Esophagus muscularis mucosa (tissue), 4 donors: ENCODE data around the gene PCBP3. TPM values are rescaled to one million over a fixed set of nuclear protein-coding genes. Genes with fewer than 3 reads are reported as not detected.

Source experiments
- DNase-seq: peaks from one replicate; pipeline ENCODE4 v3.0.0-alpha.2; 2017; ENCODE audit errors: extremely low spot score
- H3K27ac ChIP-seq, 4 donors: fragments of 200-600 bp; sonication (generic); replicated peaks in 1 of 4; 1 replicate in 3 of 4; 2 replicates in 1 of 4; pipeline ENCODE4 v1.5.1; 2016 to 2019; ENCODE audit warnings: mild to moderate bottlenecking in 1 of 4
- H3K27me3 ChIP-seq, 4 donors: fragments of 200-600 bp; sonication (generic); one replicate each; pipeline versions ENCODE4 v1.5.1 to v1.6.0; 2016 to 2019
- H3K36me3 ChIP-seq, 4 donors: fragments of 200-600 bp; sonication (generic); one replicate each; pipeline ENCODE4 v1.5.1; 2016 to 2019
- H3K4me1 ChIP-seq, 4 donors: fragments of 200-600 bp; sonication (generic); one replicate each; pipeline ENCODE4 v1.5.1; 2016 to 2019
- H3K4me3 ChIP-seq, 4 donors: fragments of 200-600 bp; sonication (generic); 1 replicate in 2 of 4; 2 replicates in 2 of 4; pipeline ENCODE4 v1.5.1; 2016 to 2019; ENCODE audit warnings: mild to moderate bottlenecking in 4 of 4, moderate library complexity in 1 of 4
- H3K9me3 ChIP-seq, 4 donors: fragments of 200-600 bp; sonication (generic); 1 replicate in 3 of 4; 2 replicates in 1 of 4; pipeline ENCODE4 v1.5.1; 2016 to 2019
- CTCF ChIP-seq, 3 experiments: fragments of 200-600 bp in 2 of 3; fragments of 450-650 bp in 1 of 3; sonication (generic) in 2 of 3; IDR thresholded peaks; one replicate each; pipeline ENCODE4 v1.5.1; 2017 to 2019; ENCODE audit warnings: antibody characterized with exemption in 3 of 3, mild to moderate bottlenecking in 2 of 3, moderate library complexity in 1 of 3
- EP300 ChIP-seq: sonication (generic); formaldehyde crosslinking; IDR thresholded peaks from one replicate; pipeline ENCODE4 v1.6.1; 2017; ENCODE audit warnings: antibody characterized with exemption
- POLR2A ChIP-seq: fragments of 450-650 bp; IDR thresholded peaks from one replicate; pipeline ENCODE4 v1.6.1; 2017; ENCODE audit warnings: antibody characterized with exemption, moderate library complexity, mild to moderate bottlenecking, low read depth
- POLR2AphosphoS5 ChIP-seq, 2 donors: sonication (generic); formaldehyde crosslinking; IDR thresholded peaks; one replicate each; pipeline ENCODE4 v1.6.1; 2017; ENCODE audit warnings: antibody characterized with exemption in 2 of 2
- WGBS: methylation state at CpG from one replicate; pipeline ENCODE4 v1.1.5; 2018; 5-methylcytosine and 5-hydroxymethylcytosine counted together
- intact Hi-C: fragments of 100-400 bp; cut with DNase I; formaldehyde crosslinking; loops from one replicate; pipeline ENCODE4 v1.15.1; 2023
- total RNA-seq, 4 donors: library from RNA; depleted of rRNA; stranded (reverse); fragments of >200 nt; gene quantifications; one replicate each; pipeline versions ENCODE4 v1.1.0 to v1.2.1, GENCODE V29; 2016

Gene PCBP3
- total RNA-seq, 4 donors from 2014 or later: 7.5 to 9.2 (median 8.1) TPM

GRCh38 chr21:45977396-45977795, 333.9 kb downstream of the PCBP3 start:
- Histone ChIP-seq H3K27me3 (no peaks in the 10 kb centered on the region), H3K4me1 (peaks cover 53 to 86% (median 81%) of the 10 kb centered on the region in 4 donors), H3K9me3 (no peaks in the 10 kb centered on the region), H3K27ac (peak overlapping the region; percentile 96 to 99 (median 98)), H3K4me3 (peak overlapping the region in 1 of 4 donors; percentile 31), H3K36me3 (no peaks in the 10 kb centered on the region)
- TF ChIP-seq POLR2A (no peak), CTCF (IDR thresholded peaks at IDR 0.05) (no peak), EP300 (no peak), POLR2AphosphoS5 (IDR thresholded peaks at IDR 0.05) (no peak)
- DNase-seq: no peak
- 23% methylated on average over 5 of the region's 5 CpGs for WGBS
- intact Hi-C loops: loop anchor here (10.0 kb wide), 1 partner anchor 347 kb away; the partner anchor contains the start of genes C21orf58 and PCNT

GRCh38 chr21:45979141-45979631, 335.7 kb downstream of the PCBP3 start:
- H3K36me3 ChIP-seq: peaks cover 0 to 6% (median 5%) of the 10 kb centered on the region in 4 donors
- H3K27ac ChIP-seq: peak overlapping the region; percentile 96 to 99 (median 98)
- H3K4me3 ChIP-seq: no peak overlapping the region
- H3K9me3 ChIP-seq: no peaks in the 10 kb centered on the region
- intact Hi-C loops: loop anchor here (10.0 kb wide), 1 partner anchor 346 kb away; the partner anchor contains the start of genes C21orf58 and PCNT
- peaks cover 54 to 80% (median 76%) of the 10 kb centered on the region in 4 donors for H3K4me1 ChIP-seq
- no peak for DNase-seq
- WGBS: 86% methylated on average over 12 of the region's 20 CpGs
- H3K27me3 ChIP-seq: no peaks in the 10 kb centered on the region
- no peak for TF ChIP-seq POLR2A
- no peak for TF ChIP-seq CTCF (IDR thresholded peaks at IDR 0.05)
- no peak for TF ChIP-seq EP300
- TF ChIP-seq POLR2AphosphoS5 (IDR thresholded peaks at IDR 0.05): no peak

GRCh38 chr21:45979651-45980050, 336.1 kb downstream of the PCBP3 start:
- no peaks in the 10 kb centered on the region for H3K27me3 ChIP-seq
- H3K27ac ChIP-seq: peak overlapping the region; percentile 96 to 99 (median 98)
- no peak overlapping the region for H3K4me3 ChIP-seq
- DNase-seq: no peak
- 78% methylated on average over 5 of the region's 7 CpGs for WGBS
- TF ChIP-seq POLR2AphosphoS5 (IDR thresholded peaks at IDR 0.05) (no peak), POLR2A (no peak), EP300 (no peak), CTCF (IDR thresholded peaks at IDR 0.05) (no peak)
- no peaks in the 10 kb centered on the region for H3K9me3 ChIP-seq
- peaks cover 4 to 11% (median 10%) of the 10 kb centered on the region in 4 donors for H3K36me3 ChIP-seq
- H3K4me1 ChIP-seq: peaks cover 54 to 80% (median 76%) of the 10 kb centered on the region in 4 donors
- intact Hi-C loops: loop anchor here (5.0 to 10.0 kb wide), 2 partner anchors 48 to 345 kb away; partner anchors contain the start of genes C21orf58 and PCNT

GRCh38 chr21:45980271-45980670, 336.7 kb downstream of the PCBP3 start:
- peaks cover 51 to 80% (median 76%) of the 10 kb centered on the region in 4 donors for H3K4me1 ChIP-seq
- WGBS: 40% methylated on average over 2 of the region's 2 CpGs
- no peak for DNase-seq
- TF ChIP-seq POLR2A (no peak), EP300 (no peak), POLR2AphosphoS5 (IDR thresholded peaks at IDR 0.05) (no peak), CTCF (IDR thresholded peaks at IDR 0.05) (no peak)
- intact Hi-C loops: loop anchor here (5.0 kb wide), 1 partner anchor 47 kb away; no protein-coding TSS in a partner anchor
- peaks cover 4 to 17% (median 16%) of the 10 kb centered on the region in 4 donors for H3K36me3 ChIP-seq
- peak overlapping the region; percentile 96 to 99 (median 98) for H3K27ac ChIP-seq
- no peaks in the 10 kb centered on the region for H3K27me3 ChIP-seq
- H3K9me3 ChIP-seq: no peaks in the 10 kb centered on the region
- H3K4me3 ChIP-seq: peak overlapping the region in 1 of 4 donors; percentile 71
